ENCODE data around the gene SLC25A21.
"Not testable (repeated sequence)": the region's sequence is repeated elsewhere in the genome, so short reads cannot be mapped to it uniquely, and the experiment has no call there.

Gene SLC25A21

DNA sequence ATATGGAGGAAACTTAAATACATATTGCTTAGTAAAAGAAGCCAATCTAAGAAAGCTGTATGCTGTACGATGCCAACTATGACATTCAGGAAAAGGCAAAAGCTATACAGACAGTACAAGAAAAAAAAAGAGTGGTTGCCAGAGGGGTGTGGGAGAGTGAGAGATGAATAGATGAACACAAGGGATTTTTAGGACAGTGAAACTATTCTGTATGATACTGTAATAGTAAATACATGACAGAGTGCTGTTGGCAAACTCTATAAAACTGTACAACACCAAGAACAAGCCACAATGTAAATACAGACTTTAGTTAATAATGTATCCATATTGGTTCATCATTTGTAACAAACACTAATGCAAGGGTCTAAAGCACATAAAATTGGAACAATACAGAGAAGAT, 14.5 kb upstream of the SLC25A21 start:
- no peak for DNase-seq (ENCODE audit: low spot score)

DNA sequence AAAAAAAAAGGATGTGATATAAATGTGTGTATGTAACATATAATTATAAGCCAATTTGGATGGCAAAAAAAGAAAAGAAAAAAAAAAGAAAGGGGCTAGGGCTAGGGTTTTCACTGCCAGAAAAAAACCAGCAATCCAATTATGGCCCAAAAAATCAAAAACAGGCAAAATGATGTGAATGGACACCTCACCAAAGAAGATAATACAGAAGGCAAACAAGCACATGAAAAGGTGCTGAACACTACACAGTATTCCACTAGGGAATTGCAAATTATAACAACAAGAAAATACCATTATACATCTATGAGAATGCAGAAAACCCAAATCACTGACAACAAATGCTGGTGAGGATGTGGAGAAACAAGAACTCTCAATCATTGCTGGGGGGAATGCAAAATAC, 13.3 kb upstream of the SLC25A21 start:
- DNase-seq (ENCODE audit: low spot score), result no peak

DNA sequence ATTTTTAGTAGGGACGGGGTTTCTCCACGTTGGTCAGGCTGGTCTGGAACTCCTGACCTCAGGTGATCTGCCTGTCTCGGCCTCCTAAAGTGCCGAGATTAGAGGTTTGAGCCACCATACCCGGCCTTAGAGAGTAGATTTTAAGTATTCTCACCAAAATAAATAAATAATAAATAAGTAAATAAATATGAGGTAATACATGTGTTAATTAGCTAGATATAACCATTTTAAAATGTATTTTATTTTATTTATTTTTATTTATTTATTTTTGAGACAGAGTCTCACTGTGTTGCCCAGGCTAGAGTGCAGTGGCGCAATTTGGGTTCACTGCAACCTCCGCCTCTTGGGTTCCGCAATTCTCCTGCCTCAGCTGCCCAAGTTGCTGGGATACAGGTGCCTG, 12.1 kb upstream of the SLC25A21 start:
- DNase-seq (ENCODE audit: low spot score), result not testable (repeated sequence)

DNA sequence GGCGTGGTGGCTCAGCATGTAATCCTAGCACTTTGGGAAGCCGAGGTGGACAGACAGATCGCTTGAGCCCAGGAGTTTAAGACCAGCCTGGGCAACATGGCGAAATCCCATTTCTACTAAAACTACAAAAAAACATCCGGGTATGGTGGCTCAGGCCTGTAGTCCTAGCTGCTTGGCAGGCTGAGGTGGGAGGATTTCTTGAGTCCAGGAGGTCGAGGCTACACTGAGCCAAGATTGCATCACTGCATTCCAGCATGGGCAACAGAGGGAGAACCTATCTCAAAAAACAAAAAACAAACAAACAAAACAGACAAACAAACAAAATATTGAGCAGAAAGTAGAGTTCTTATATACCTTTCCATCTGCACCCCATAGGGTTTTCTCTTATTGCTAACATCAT, 9.0 kb upstream of the SLC25A21 start:
- no peak for DNase-seq (ENCODE audit: low spot score)

GRCh38 chr14:37180886-37181285, 8.5 kb upstream of the SLC25A21 start:
- not testable (repeated sequence) for DNase-seq (ENCODE audit: low spot score)

- no peak for DNase-seq (ENCODE audit: low spot score)
Measured at GRCh38 chr14:37179896-37180502, 7.6 kb upstream of the SLC25A21 start.

- no peak for DNase-seq (ENCODE audit: low spot score)
Measured at GRCh38 chr14:37172936-37173614, 669 bp upstream of the SLC25A21 start.

DNA sequence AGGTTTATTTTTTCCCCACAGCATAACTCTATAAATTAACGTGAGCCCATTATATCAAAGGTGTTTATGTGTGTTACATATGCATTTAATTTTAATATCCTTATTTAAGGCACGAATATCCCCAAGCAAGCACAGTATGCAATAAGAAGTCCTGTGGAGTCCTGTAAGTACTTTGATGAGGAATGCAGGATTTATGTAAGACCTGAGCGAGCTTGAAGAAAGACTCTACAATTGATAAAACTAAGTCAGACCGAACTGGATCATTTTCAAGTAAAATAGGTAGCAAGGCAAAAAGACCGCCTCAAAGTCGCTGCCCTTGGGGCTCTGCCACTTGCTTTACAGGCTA, 755 bp downstream of the SLC25A21 start:
- no peak for DNase-seq (ENCODE audit: low spot score)

- DNase-seq (ENCODE audit: low spot score), result no peak
Measured at GRCh38 chr14:37170993-37171392, 1.4 kb downstream of the SLC25A21 start.

- no peak for DNase-seq (ENCODE audit: low spot score)
Measured at GRCh38 chr14:37170237-37170636, 2.2 kb downstream of the SLC25A21 start.

DNA sequence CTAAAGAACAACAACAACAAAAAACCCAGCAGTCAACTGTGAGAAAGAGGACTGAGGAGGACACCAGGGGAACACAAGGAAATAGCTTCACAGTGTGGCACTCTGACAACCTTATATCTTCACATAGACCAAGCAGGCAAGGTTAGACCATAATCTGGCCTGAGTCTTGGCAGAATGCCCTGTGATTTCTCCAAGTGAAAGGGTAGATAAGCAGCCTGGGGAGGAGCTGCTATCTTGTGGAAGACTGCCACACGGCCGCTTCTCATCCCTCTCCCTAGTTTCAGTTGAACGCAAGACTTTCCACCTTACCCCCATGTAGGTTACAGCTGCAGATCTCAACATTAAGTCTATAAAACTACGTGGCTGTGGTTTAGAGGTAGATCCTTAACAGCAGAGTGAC, 3.7 kb downstream of the SLC25A21 start:
- DNase-seq (ENCODE audit: low spot score), result no peak

DNA sequence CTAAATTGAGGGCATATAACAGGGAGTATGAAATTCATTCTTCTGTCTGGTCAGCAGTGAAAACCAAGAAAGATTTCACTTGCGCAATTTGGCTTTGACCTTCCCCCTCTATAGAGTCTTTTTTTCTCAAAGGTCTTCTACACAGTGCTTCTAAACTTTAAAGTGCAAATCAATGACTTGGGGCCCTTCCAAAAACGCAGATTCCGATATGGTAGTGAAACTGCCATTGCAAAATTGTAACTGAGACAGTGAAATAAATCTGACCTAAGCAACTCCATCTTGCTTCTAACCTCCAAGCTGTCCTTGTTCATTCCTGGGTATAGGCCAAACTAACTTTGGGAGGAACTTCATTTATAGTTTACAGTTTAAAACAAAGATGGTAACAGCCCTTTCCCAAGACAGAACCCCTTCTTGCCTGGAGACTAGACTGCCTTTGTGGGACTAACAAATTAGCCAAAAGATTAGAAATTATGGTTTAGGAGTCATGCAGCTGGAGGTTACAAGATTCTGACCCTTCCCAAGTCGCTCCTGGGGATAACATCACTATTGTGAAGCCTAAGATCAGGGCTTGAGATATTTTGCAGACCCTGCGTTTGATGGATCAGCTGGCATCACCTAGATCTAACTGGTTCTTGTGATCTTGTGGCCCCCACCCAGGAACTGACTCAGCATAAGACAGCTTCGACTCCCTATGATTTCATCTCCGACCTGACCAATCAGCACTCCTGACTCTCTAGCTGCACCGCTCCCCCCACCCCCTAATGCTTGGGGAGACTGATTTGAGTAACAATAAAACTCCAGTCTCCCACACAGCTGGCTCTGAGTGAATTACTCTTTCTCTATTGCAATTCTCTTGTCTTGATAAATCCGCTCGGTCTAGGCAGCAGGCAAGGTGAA, 5.0 kb downstream of the SLC25A21 start:
- DNase-seq (ENCODE audit: low spot score), result no peak

DNA sequence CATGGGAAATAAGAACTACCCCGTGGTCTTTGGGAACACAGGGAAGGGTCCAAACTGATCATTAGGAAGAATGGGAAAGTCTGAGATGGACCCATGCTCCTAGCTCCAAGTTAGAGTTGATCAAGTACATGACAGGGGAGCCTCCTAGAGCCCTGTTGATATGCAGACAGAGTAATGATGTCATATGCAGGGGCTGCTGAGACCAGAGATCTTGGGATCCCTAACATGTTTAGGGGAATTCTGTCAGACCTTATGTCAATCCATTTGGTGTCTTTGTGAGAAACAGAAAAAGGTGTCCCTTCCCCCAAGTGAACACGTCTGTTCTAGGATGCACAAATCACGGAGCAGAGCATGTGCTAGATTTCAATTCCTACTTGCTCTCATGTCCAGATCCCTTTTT, 6.6 kb downstream of the SLC25A21 start:
- DNase-seq (ENCODE audit: low spot score), result no peak

GRCh38 chr14:37162307-37162706, 10.1 kb downstream of the SLC25A21 start:
- not testable (repeated sequence) for DNase-seq (ENCODE audit: low spot score)

DNA sequence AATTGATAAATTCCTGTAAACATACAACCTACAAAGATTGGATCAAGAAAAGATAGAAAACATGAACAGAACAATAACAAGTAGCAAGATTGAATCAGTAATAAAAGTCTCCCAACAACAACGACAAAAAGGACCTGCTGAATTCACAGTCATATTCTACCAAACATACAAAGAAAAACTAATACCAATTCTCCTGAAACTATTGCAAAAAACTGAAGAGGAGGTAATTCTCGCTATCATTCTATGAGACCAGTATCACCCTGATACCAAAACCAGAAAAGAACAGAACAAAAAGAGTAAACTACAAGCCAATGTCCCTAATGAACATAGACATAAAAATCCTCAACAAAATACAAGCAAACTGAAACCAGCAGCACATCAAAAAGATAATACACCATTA, 14.4 kb downstream of the SLC25A21 start:
- DNase-seq (ENCODE audit: low spot score), result no peak

DNA sequence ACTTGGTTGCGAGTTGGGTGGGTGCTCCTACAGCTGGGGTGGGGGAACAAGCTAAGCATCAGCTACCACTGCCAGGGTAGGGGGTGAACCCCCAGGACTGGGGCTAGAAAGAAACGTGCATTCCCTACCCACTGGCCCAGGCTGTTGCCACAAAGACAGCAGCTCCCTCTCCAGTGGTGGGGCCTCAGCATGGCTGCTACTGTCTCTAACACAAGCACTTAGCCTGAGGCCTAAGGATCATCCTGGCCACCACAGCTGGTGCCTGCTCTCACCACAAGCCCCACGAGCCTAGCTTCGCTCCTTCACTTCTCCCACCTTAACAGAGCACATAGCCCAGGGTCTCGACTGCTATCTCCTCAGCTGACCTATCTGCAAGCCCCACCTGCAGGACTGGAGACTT, 18.9 kb downstream of the SLC25A21 start:
- no peak for DNase-seq (ENCODE audit: low spot score)

- no peak for DNase-seq (ENCODE audit: low spot score)
Measured at GRCh38 chr14:37153005-37153404, 19.4 kb downstream of the SLC25A21 start.

- no peak for DNase-seq (ENCODE audit: low spot score)
Measured at GRCh38 chr14:37150414-37150813, 22.0 kb downstream of the SLC25A21 start.

GRCh38 chr14:37147310-37147880, 25.0 kb downstream of the SLC25A21 start:
- no peak for DNase-seq (ENCODE audit: low spot score)

- not testable (repeated sequence) for DNase-seq (ENCODE audit: low spot score)
Measured at GRCh38 chr14:37146438-37146837, 26.0 kb downstream of the SLC25A21 start.

DNA sequence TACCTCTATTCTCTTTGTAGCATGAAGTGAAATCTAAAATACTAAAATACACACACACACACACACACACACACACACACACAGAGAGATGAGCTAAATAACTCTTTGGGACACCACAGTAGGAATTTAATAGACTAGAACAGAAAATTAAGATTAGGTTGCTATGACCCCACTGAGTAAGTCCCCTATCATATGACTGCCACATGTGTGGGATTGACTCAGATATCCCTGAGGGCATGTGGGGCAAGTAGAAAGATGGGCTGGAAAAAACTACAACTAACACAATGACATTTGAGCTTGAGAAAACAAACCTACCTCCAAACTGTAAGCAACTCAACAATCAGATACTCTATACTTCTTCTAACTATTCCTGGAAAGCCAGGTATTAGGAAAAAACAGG, 27.0 kb downstream of the SLC25A21 start:
- no peak for DNase-seq (ENCODE audit: low spot score)

- no peak for DNase-seq (ENCODE audit: low spot score)
Measured at GRCh38 chr14:37144729-37145363, 27.6 kb downstream of the SLC25A21 start.
